T47D (cell line): ENCODE results near the gene ST6GALNAC4.
"Not testable (repeated sequence)": the region's sequence is repeated elsewhere in the genome, so short reads cannot be mapped to it uniquely, and the experiment has no call there.

Experiments
- DNase-seq, 2 experiments: peaks; one replicate each; pipeline versions ENCODE4 v3.0.0 to v3.0.0-alpha.2; 2011 to 2012; ENCODE audit warnings: low read depth in 1 of 2, low spot score in 1 of 2
- JUND ChIP-seq: IDR thresholded peaks from 2 replicates; pipeline ENCODE4 v1.6.1; 2012; ENCODE audit warnings: low read depth
- in situ Hi-C: cut with HindIII; loops from 2 replicates; pipeline ENCODE4 v1.10.0; 2016; ENCODE audit warnings: low sequenced_read_pairs, low pct_unique_long_range_greater_than_20kb

The ST6GALNAC4 gene

GRCh38 chr9:127895811-127896210 lies 21.0 kb downstream of the ST6GALNAC4 start:
- TF ChIP-seq JUND = no peak
- DNase-seq = no peak
- in situ Hi-C loops = no loop called here

- no peak for TF ChIP-seq JUND
- DNase-seq = no peak
- in situ Hi-C loops = no loop called here
These were observed 23.4 kb downstream of the ST6GALNAC4 start for GRCh38 chr9:127893392-127893791.

- TF ChIP-seq JUND = no peak
- in situ Hi-C loops = no loop called here
- no peak for DNase-seq
These were observed 24.0 kb downstream of the ST6GALNAC4 start for GRCh38 chr9:127892831-127893230.

GRCh38 chr9:127890053-127890452 lies 26.8 kb downstream of the ST6GALNAC4 start:
- TF ChIP-seq JUND = no peak
- in situ Hi-C loops = no loop called here
- DNase-seq = no peak

GRCh38 chr9:127887792-127888191 lies 29.0 kb downstream of the ST6GALNAC4 start:
- peak in 1 of 2 experiments; percentile 45 for DNase-seq

GRCh38 chr9:127886401-127886972 lies 30.4 kb downstream of the ST6GALNAC4 start:
- no peak for TF ChIP-seq JUND
- in situ Hi-C loops = no loop called here
- DNase-seq = peak in 1 of 2 experiments; percentile 42

More at GRCh38 chr9:127887792-127888191, 29.0 kb downstream of the ST6GALNAC4 start:
- in situ Hi-C loops = no loop called here
- no peak for TF ChIP-seq JUND

- in situ Hi-C loops = no loop called here
- no peak for DNase-seq
- no peak for TF ChIP-seq JUND
These were observed 31.1 kb downstream of the ST6GALNAC4 start for GRCh38 chr9:127885508-127886281.

GRCh38 chr9:127884976-127885490 lies 31.8 kb downstream of the ST6GALNAC4 start:
- no peak for DNase-seq
- in situ Hi-C loops = no loop called here
- TF ChIP-seq JUND = no peak

- in situ Hi-C loops = no loop called here
- no peak for TF ChIP-seq JUND
- no peak for DNase-seq
These were observed 32.4 kb downstream of the ST6GALNAC4 start for GRCh38 chr9:127884427-127884911.

GRCh38 chr9:127883959-127884358 lies 32.9 kb downstream of the ST6GALNAC4 start:
- in situ Hi-C loops = no loop called here
- no peak for TF ChIP-seq JUND
- no peak for DNase-seq

GRCh38 chr9:127881715-127882114 lies 35.1 kb downstream of the ST6GALNAC4 start:
- DNase-seq, in situ Hi-C loops: not testable (repeated sequence)

- no peak for DNase-seq
- in situ Hi-C loops = no loop called here
- TF ChIP-seq JUND = no peak
These were observed 36.7 kb downstream of the ST6GALNAC4 start for GRCh38 chr9:127880143-127880542.
